Suppressor macrophage treated with lipopolysaccharide for 1 hour (primary cell): ENCODE results near the gene LMCD1.

Experiments
- DNase-seq, 3 donors: peaks; one replicate each; pipeline ENCODE4 v3.0.0-alpha.2; 2020 to 2022

Gene LMCD1

GRCh38 chr3:8565376-8565775 lies 63.8 kb downstream of the LMCD1 start:
- no peak for DNase-seq

- DNase-seq: no peak
Observed at GRCh38 chr3:8567784-8568575, 66.4 kb downstream of the LMCD1 start.

GRCh38 chr3:8571256-8571655 lies 69.6 kb downstream of the LMCD1 start:
- peak; percentile 47 to 56 (median 56) for DNase-seq

GRCh38 chr3:8573342-8573926 lies 71.8 kb downstream of the LMCD1 start:
- no peak for DNase-seq

- DNase-seq: no peak
Observed at GRCh38 chr3:8574040-8574669, 72.5 kb downstream of the LMCD1 start.

GRCh38 chr3:8574670-8575322 lies 73.2 kb downstream of the LMCD1 start:
- no peak for DNase-seq

- DNase-seq: no peak
Observed at GRCh38 chr3:8575364-8576104, 73.9 kb downstream of the LMCD1 start.

GRCh38 chr3:8576436-8576835 lies 74.8 kb downstream of the LMCD1 start:
- no peak for DNase-seq

- no peak for DNase-seq
Observed at GRCh38 chr3:8576841-8577571, 75.4 kb downstream of the LMCD1 start.

GRCh38 chr3:8578282-8578681 lies 76.7 kb downstream of the LMCD1 start:
- DNase-seq: no peak

GRCh38 chr3:8579096-8579495 lies 77.5 kb downstream of the LMCD1 start:
- no peak for DNase-seq

GRCh38 chr3:8579943-8580342 lies 78.3 kb downstream of the LMCD1 start:
- no peak for DNase-seq

- peak in 2 of 3 donors; percentile 12 to 34 for DNase-seq
Observed at GRCh38 chr3:8580434-8580833, 78.8 kb downstream of the LMCD1 start.

- DNase-seq: no peak
Observed at GRCh38 chr3:8581373-8581772, 79.8 kb downstream of the LMCD1 start.

GRCh38 chr3:8581806-8582445 lies 80.3 kb downstream of the LMCD1 start:
- DNase-seq: no peak

- no peak for DNase-seq
Observed at GRCh38 chr3:8584661-8585060, 83.0 kb downstream of the LMCD1 start.

GRCh38 chr3:8589880-8590556 lies 88.4 kb downstream of the LMCD1 start:
- DNase-seq: no peak

GRCh38 chr3:8593021-8593827 lies 91.6 kb downstream of the LMCD1 start:
- DNase-seq: no peak

GRCh38 chr3:8595252-8595651 lies 93.6 kb downstream of the LMCD1 start:
- no peak for DNase-seq

GRCh38 chr3:8595695-8596115 lies 94.1 kb downstream of the LMCD1 start:
- DNase-seq: no peak
